ENCODE results near the gene MED8. TPM values are rescaled to one million over a fixed set of nuclear protein-coding genes. Genes with fewer than 3 reads are reported as not detected.

The MED8 gene
- total RNA-seq, 1 experiment from 2014 or later: 36.7 TPM

DNA sequence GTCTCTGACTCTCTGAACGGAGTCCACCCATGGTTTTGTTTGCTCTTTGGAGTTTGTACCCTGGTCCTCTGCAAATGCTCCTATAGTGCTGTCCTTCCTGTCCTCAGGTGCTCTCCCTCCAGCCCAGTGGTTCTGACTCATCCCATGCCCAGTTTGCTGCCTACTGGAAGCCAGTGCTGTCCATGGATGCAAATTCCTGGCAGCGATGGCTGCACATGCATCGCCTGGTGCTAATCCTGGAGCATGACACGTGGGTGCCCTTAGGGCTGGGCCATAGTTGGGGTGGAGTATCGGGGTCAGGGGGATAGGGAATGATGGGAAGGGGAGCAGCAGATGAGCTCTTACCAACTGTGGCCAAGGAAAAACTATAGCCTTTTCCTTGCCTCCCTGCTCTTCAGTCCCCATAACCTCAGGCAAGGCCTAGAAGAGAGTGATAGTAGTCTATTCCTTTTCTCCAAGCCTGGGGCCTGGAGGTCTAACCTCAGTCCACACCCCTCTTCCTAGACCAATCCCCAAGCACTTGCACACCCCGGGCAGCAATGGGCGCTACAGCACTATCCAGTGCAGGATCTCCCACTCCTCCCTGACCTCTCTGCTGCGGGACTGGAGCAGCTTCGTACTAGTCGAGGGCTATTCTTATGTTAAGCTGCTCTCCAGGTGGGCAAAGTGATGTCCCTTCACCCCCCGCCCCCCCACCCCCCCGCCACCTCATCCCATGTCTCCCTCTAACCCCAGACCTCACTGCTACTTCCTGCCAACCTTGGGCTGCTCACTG is 32.6 kb upstream of the MED8 start:
- H3K27me3 ChIP-seq (replicated peaks; ENCODE audit: insufficient read depth, low read depth, low read length, poor library complexity): no peaks in the 10 kb centered on the region
- no TSS peak for BruUV-seq (replicated peaks)
- H3K4me3 ChIP-seq (ENCODE audit: low read depth, low read length, poor library complexity, severe bottlenecking): no peak overlapping the region
- TF ChIP-seq, protein P1, sequence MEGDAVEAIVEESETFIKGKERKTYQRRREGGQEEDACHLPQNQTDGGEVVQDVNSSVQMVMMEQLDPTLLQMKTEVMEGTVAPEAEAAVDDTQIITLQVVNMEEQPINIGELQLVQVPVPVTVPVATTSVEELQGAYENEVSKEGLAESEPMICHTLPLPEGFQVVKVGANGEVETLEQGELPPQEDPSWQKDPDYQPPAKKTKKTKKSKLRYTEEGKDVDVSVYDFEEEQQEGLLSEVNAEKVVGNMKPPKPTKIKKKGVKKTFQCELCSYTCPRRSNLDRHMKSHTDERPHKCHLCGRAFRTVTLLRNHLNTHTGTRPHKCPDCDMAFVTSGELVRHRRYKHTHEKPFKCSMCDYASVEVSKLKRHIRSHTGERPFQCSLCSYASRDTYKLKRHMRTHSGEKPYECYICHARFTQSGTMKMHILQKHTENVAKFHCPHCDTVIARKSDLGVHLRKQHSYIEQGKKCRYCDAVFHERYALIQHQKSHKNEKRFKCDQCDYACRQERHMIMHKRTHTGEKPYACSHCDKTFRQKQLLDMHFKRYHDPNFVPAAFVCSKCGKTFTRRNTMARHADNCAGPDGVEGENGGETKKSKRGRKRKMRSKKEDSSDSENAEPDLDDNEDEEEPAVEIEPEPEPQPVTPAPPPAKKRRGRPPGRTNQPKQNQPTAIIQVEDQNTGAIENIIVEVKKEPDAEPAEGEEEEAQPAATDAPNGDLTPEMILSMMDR (conservative IDR thresholded peaks at IDR 0.05; ENCODE audit: low read depth, low read length): no peak
- no peak for TF ChIP-seq EZH2 (IDR thresholded peaks at IDR 0.05; ENCODE audit: borderline replicate concordance, low read depth, low read length, poor library complexity, severe bottlenecking)
- intact Hi-C loops (cut with micrococcal nuclease; ENCODE audit: unreplicated experiment): no loop called here
- H3K36me3 ChIP-seq (ENCODE audit: insufficient read depth, low read length, poor library complexity, severe bottlenecking): peaks cover 31% of the 10 kb centered on the region
- no peaks in the 10 kb centered on the region for H3K4me1 ChIP-seq (ENCODE audit: insufficient read depth, low read length, poor library complexity, severe bottlenecking)
- ChIA-PET POLR2A (ENCODE audit: low non-redundant PET) (no interaction called here), CTCF (no interaction called here)
- H3K27ac ChIP-seq (ENCODE audit: low read depth, low read length, poor library complexity, severe bottlenecking): no peak overlapping the region
- no peak for DNase-seq (ENCODE audit: low spot score)
- H3K9me3 ChIP-seq (ENCODE audit: low read depth, low read length, poor library complexity, severe bottlenecking): no peaks in the 10 kb centered on the region

DNA sequence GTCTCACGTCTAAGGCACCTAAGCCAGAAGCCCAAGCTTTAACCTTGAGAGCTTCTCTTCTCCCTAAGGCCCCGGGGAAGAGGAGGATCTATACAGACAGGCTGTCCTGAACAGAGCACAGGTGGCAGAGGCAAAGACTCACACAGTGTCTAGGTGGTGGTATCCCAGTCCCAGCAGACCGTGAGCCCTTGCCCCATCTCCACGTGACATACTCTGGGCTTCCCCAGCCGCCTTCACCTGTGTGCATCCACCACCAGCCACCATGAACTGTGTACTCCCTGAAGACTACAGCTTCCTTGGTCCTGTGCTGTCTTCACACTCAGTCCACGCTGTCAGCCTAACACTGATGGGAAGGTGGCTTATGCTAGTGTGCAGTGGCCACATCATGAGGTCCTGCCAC is 31.8 kb upstream of the MED8 start:
- no peak for DNase-seq (ENCODE audit: low spot score)
- BruUV-seq (replicated peaks): no TSS peak
- H3K27me3 ChIP-seq (replicated peaks; ENCODE audit: insufficient read depth, low read depth, low read length, poor library complexity): no peaks in the 10 kb centered on the region
- no peaks in the 10 kb centered on the region for H3K9me3 ChIP-seq (ENCODE audit: low read depth, low read length, poor library complexity, severe bottlenecking)
- H3K36me3 ChIP-seq (ENCODE audit: insufficient read depth, low read length, poor library complexity, severe bottlenecking): peaks cover 25% of the 10 kb centered on the region
- ChIA-PET POLR2A (ENCODE audit: low non-redundant PET) (no interaction called here), CTCF (no interaction called here)
- no peak overlapping the region for H3K27ac ChIP-seq (ENCODE audit: low read depth, low read length, poor library complexity, severe bottlenecking)
- no peaks in the 10 kb centered on the region for H3K4me1 ChIP-seq (ENCODE audit: insufficient read depth, low read length, poor library complexity, severe bottlenecking)
- no peak overlapping the region for H3K4me3 ChIP-seq (ENCODE audit: low read depth, low read length, poor library complexity, severe bottlenecking)
- TF ChIP-seq, protein P1 (conservative IDR thresholded peaks at IDR 0.05; ENCODE audit: low read depth, low read length): no peak
- TF ChIP-seq EZH2 (IDR thresholded peaks at IDR 0.05; ENCODE audit: borderline replicate concordance, low read depth, low read length, poor library complexity, severe bottlenecking): no peak
- intact Hi-C loops (cut with micrococcal nuclease; ENCODE audit: unreplicated experiment): no loop called here

DNA sequence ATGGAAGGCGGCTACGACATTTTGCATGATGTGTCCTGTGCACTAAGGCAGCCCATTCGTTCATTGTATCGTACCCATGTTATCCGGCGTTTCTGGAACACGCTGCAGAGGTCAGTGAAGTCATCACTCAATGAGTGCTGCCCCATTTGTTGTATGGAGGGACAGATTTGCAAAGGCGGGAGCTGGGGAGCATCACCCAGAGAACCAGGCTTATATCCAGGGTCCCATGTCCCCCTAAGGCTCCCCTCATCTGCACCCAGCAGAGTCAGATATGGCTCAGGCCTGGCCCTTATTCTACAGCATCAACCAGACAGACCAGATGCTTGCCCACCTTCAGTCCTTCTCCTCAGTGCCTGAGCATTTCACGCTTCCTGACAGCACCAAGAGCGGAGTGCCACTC is 31.3 kb upstream of the MED8 start:
- Histone ChIP-seq H3K36me3 (ENCODE audit: insufficient read depth, low read length, poor library complexity, severe bottlenecking) (peaks cover 25% of the 10 kb centered on the region), H3K4me1 (ENCODE audit: insufficient read depth, low read length, poor library complexity, severe bottlenecking) (no peaks in the 10 kb centered on the region), H3K27ac (ENCODE audit: low read depth, low read length, poor library complexity, severe bottlenecking) (no peak overlapping the region), H3K9me3 (ENCODE audit: low read depth, low read length, poor library complexity, severe bottlenecking) (no peaks in the 10 kb centered on the region), H3K27me3 (replicated peaks; ENCODE audit: insufficient read depth, low read depth, low read length, poor library complexity) (no peaks in the 10 kb centered on the region), H3K4me3 (ENCODE audit: low read depth, low read length, poor library complexity, severe bottlenecking) (no peak overlapping the region)
- ChIA-PET CTCF (no interaction called here), POLR2A (ENCODE audit: low non-redundant PET) (no interaction called here)
- TF ChIP-seq EZH2 (IDR thresholded peaks at IDR 0.05; ENCODE audit: borderline replicate concordance, low read depth, low read length, poor library complexity, severe bottlenecking): no peak
- TF ChIP-seq, protein P1 (conservative IDR thresholded peaks at IDR 0.05; ENCODE audit: low read depth, low read length): no peak
- BruUV-seq (replicated peaks): no TSS peak
- intact Hi-C loops (cut with micrococcal nuclease; ENCODE audit: unreplicated experiment): no loop called here
- no peak for DNase-seq (ENCODE audit: low spot score)

Data from A673 (cell line).